ENCODE measurements around the gene CENATAC.
A peak's percentile ranks its signal among the peaks of the same experiment; 100 is the strongest.
"Not testable (repeated sequence)": the region's sequence is repeated elsewhere in the genome, so short reads cannot be mapped to it uniquely, and the experiment has no call there.

CENATAC gene

GRCh38 chr11:118997627-118998387 lies at the start of gene CENATAC:
TSS of gene CENATAC (plus strand) at chr11:118998138. CDS start at chr11:118998198, 60 bp downstream.
- ATAC-seq (ENCODE audit: low read depth) (peak; percentile 89), DNase-seq (ENCODE audit: low spot score) (peak; percentile 90)
- H3K27ac ChIP-seq (ENCODE audit: poor library complexity, severe bottlenecking): peak within 1 kb of the TSS; percentile 87
- peaks cover 36% of the 10 kb centered on the region for H3K36me3 ChIP-seq (ENCODE audit: low read depth)
- H3K9me3 ChIP-seq (ENCODE audit: severe bottlenecking): no peaks in the 10 kb centered on the region
- H3K4me3 ChIP-seq (ENCODE audit: severe bottlenecking): peak within 1 kb of the TSS; percentile 50
- TF ChIP-seq CTCF (IDR thresholded peaks at IDR 0.05; ENCODE audit: poor library complexity, severe bottlenecking): no peak
- peaks cover 10% of the 10 kb centered on the region for H3K4me1 ChIP-seq (ENCODE audit: insufficient read depth, poor library complexity, severe bottlenecking)
- no peaks in the 10 kb centered on the region for H3K27me3 ChIP-seq (ENCODE audit: insufficient read depth, poor library complexity, severe bottlenecking)

GRCh38 chr11:118953265-118953664 lies 44.7 kb upstream of the CENATAC start:
- DNase-seq (ENCODE audit: low spot score) (no peak), ATAC-seq (ENCODE audit: low read depth) (no peak)
- no peaks in the 10 kb centered on the region for H3K9me3 ChIP-seq (ENCODE audit: severe bottlenecking)
- no peak overlapping the region for H3K4me3 ChIP-seq (ENCODE audit: severe bottlenecking)
- no peak for TF ChIP-seq CTCF (IDR thresholded peaks at IDR 0.05; ENCODE audit: poor library complexity, severe bottlenecking)
- no peak overlapping the region for H3K27ac ChIP-seq (ENCODE audit: poor library complexity, severe bottlenecking)
- H3K27me3 ChIP-seq (ENCODE audit: insufficient read depth, poor library complexity, severe bottlenecking): no peaks in the 10 kb centered on the region
- no peaks in the 10 kb centered on the region for H3K36me3 ChIP-seq (ENCODE audit: low read depth)
- H3K4me1 ChIP-seq (ENCODE audit: insufficient read depth, poor library complexity, severe bottlenecking): no peaks in the 10 kb centered on the region

- not testable (repeated sequence) for H3K4me1 ChIP-seq (ENCODE audit: insufficient read depth, poor library complexity, severe bottlenecking); H3K27ac ChIP-seq (ENCODE audit: poor library complexity, severe bottlenecking); H3K9me3 ChIP-seq (ENCODE audit: severe bottlenecking); H3K36me3 ChIP-seq (ENCODE audit: low read depth); ATAC-seq (ENCODE audit: low read depth); H3K27me3 ChIP-seq (ENCODE audit: insufficient read depth, poor library complexity, severe bottlenecking); H3K4me3 ChIP-seq (ENCODE audit: severe bottlenecking); DNase-seq (ENCODE audit: low spot score)
Measured at GRCh38 chr11:118953976-118954375, 44.0 kb upstream of the CENATAC start.

- H3K27ac ChIP-seq (ENCODE audit: poor library complexity, severe bottlenecking): no peak within 1 kb of the TSS
- TF ChIP-seq CTCF (IDR thresholded peaks at IDR 0.05; ENCODE audit: poor library complexity, severe bottlenecking): peak; percentile 88
- H3K27me3 ChIP-seq (ENCODE audit: insufficient read depth, poor library complexity, severe bottlenecking): no peaks in the 10 kb centered on the region
- no peak within 1 kb of the TSS for H3K4me3 ChIP-seq (ENCODE audit: severe bottlenecking)
- DNase-seq (ENCODE audit: low spot score): peak; percentile 84
- ATAC-seq (ENCODE audit: low read depth): peak; percentile 97
- no peaks in the 10 kb centered on the region for H3K9me3 ChIP-seq (ENCODE audit: severe bottlenecking)
- H3K36me3 ChIP-seq (ENCODE audit: low read depth): no peaks in the 10 kb centered on the region
- no peaks in the 10 kb centered on the region for H3K4me1 ChIP-seq (ENCODE audit: insufficient read depth, poor library complexity, severe bottlenecking)
Measured at GRCh38 chr11:118956094-118956846, 41.7 kb upstream of the CENATAC start, which contains the start of gene UPK2. TSS of gene UPK2 (plus strand) at chr11:118956298. CDS start at chr11:118956351, 53 bp downstream.

- Histone ChIP-seq H3K9me3 (ENCODE audit: severe bottlenecking) (no peaks in the 10 kb centered on the region), H3K4me1 (ENCODE audit: insufficient read depth, poor library complexity, severe bottlenecking) (no peaks in the 10 kb centered on the region), H3K4me3 (ENCODE audit: severe bottlenecking) (no peak overlapping the region), H3K27me3 (ENCODE audit: insufficient read depth, poor library complexity, severe bottlenecking) (no peaks in the 10 kb centered on the region), H3K27ac (ENCODE audit: poor library complexity, severe bottlenecking) (no peak overlapping the region), H3K36me3 (ENCODE audit: low read depth) (no peaks in the 10 kb centered on the region)
- DNase-seq (ENCODE audit: low spot score): no peak
- no peak for ATAC-seq (ENCODE audit: low read depth)
- TF ChIP-seq CTCF (IDR thresholded peaks at IDR 0.05; ENCODE audit: poor library complexity, severe bottlenecking): peak; percentile 62
Measured at GRCh38 chr11:118956847-118957469, 41.0 kb upstream of the CENATAC start.
